Liver (tissue), 9 donors: ENCODE results near the gene ECD. TPM values are rescaled to one million over a fixed set of nuclear protein-coding genes. Genes with fewer than 3 reads are reported as not detected.

Source experiments
- DNase-seq: peaks from one replicate; pipeline ENCODE4 v3.0.0-alpha.2; 2017; ENCODE audit warnings: low spot score
- H3K27ac ChIP-seq, 2 donors: one replicate each; pipeline ENCODE4 v1.7.0; 2013; ENCODE audit warnings: inconsistent platforms in 2 of 2, low read length in 2 of 2, control low read depth in 1 of 2, low read depth in 1 of 2, mild to moderate bottlenecking in 1 of 2
- H3K27me3 ChIP-seq, 4 donors: one replicate each; pipeline versions ENCODE4 v1.6.1 to v1.7.0; 2013; ENCODE audit warnings: low read length in 3 of 4, inconsistent platforms in 1 of 4, mild to moderate bottlenecking in 1 of 4, moderate library complexity in 1 of 4; ENCODE audit not compliant: control insufficient read depth in 4 of 4, insufficient read depth in 4 of 4
- H3K36me3 ChIP-seq, 4 donors: one replicate each; pipeline versions ENCODE4 v1.6.1 to v1.7.0; 2013; ENCODE audit warnings: low read length in 3 of 4, mild to moderate bottlenecking in 3 of 4, low read depth in 1 of 4, moderate library complexity in 1 of 4; ENCODE audit not compliant: control insufficient read depth in 4 of 4, insufficient read depth in 3 of 4
- H3K4me1 ChIP-seq, 4 donors: one replicate each; pipeline versions ENCODE4 v1.6.1 to v1.7.0; 2013; ENCODE audit warnings: low read length in 3 of 4, mild to moderate bottlenecking in 3 of 4, moderate library complexity in 1 of 4; ENCODE audit not compliant: control insufficient read depth in 4 of 4, insufficient read depth in 4 of 4
- H3K4me3 ChIP-seq, 3 donors: one replicate each; pipeline versions ENCODE4 v1.6.1 to v1.7.0; 2013; ENCODE audit warnings: low read length in 3 of 3, control low read depth in 1 of 3, low read depth in 1 of 3, mild to moderate bottlenecking in 1 of 3
- H3K9ac ChIP-seq, 2 donors: one replicate each; pipeline ENCODE4 v1.7.0; 2013; ENCODE audit warnings: low read length in 2 of 2, mild to moderate bottlenecking in 2 of 2, moderate library complexity in 2 of 2, control low read depth in 1 of 2, low read depth in 1 of 2
- H3K9me3 ChIP-seq, 4 donors: one replicate each; pipeline versions ENCODE4 v1.6.1 to v1.7.0; 2013; ENCODE audit warnings: low read length in 3 of 4; ENCODE audit not compliant: control insufficient read depth in 4 of 4
- EGR1 ChIP-seq, 2 donors: IDR thresholded peaks; 2 replicates each; pipeline ENCODE4 v1.6.1; 2016 to 2018; ENCODE audit warnings: antibody characterized with exemption in 2 of 2, low read depth in 2 of 2
- FOXA1 ChIP-seq: IDR thresholded peaks from 2 replicates; pipeline ENCODE4 v1.6.1; 2016; ENCODE audit warnings: antibody characterized with exemption
- FOXA2 ChIP-seq: IDR thresholded peaks from 2 replicates; pipeline ENCODE4 v1.6.1; 2016; ENCODE audit warnings: antibody characterized with exemption
- HNF4A ChIP-seq, 2 donors: conservative IDR thresholded peaks; 2 replicates each; pipeline ENCODE4 v1.6.1; 2016; ENCODE audit warnings: antibody characterized with exemption in 2 of 2, mild to moderate bottlenecking in 2 of 2
- JUND ChIP-seq, 2 donors: IDR thresholded peaks; 2 replicates each; pipeline ENCODE4 v1.6.1; 2016; ENCODE audit warnings: antibody characterized with exemption in 2 of 2
- RAD21 ChIP-seq, 2 donors: IDR thresholded peaks; 2 replicates each; pipeline ENCODE4 v1.6.1; 2016; ENCODE audit warnings: antibody characterized with exemption in 2 of 2, mild to moderate bottlenecking in 2 of 2
- RXRA ChIP-seq, 2 donors: IDR thresholded peaks; 2 replicates each; pipeline ENCODE4 v1.6.1; 2017 to 2018; ENCODE audit warnings: antibody characterized with exemption in 2 of 2, mild to moderate bottlenecking in 1 of 2
- TAF1 ChIP-seq: conservative IDR thresholded peaks from 2 replicates; pipeline ENCODE4 v1.6.1; 2016; ENCODE audit warnings: antibody characterized with exemption, mild to moderate bottlenecking
- YY1 ChIP-seq: IDR thresholded peaks from 2 replicates; pipeline ENCODE4 v1.6.1; 2016; ENCODE audit warnings: antibody characterized with exemption, mild to moderate bottlenecking
- WGBS: extraction: QIAGEN DNeasy Blood & Tissue Kit; methylation state at CpG from one replicate; pipeline ENCODE4 v1.1.7; 2013; 5-methylcytosine and 5-hydroxymethylcytosine counted together
- polyA plus RNA-seq, 2 donors: library from polyadenylated mRNA; stranded (reverse) in 1 of 2; unstranded in 1 of 2; fragments of 200-250 nt in 1 of 2; fragments of >200 nt in 1 of 2; fragmentation: Nextera tagmentation in 1 of 2; extraction: Ambion mirVana in 1 of 2; gene quantifications; one replicate each; pipeline versions ENCODE4 v1.2.1 to v1.2.3, GENCODE V29; 2013 to 2015
- total RNA-seq, 2 donors: library from RNA; depleted of rRNA; stranded (reverse); fragments of >200 nt; gene quantifications; one replicate each; pipeline ENCODE4 v1.2.3, GENCODE V29; 2014
- TF ChIP-seq, protein P1 (sequence below): IDR thresholded peaks from 2 replicates; pipeline ENCODE4 v1.6.1; 2016; ENCODE audit warnings: antibody characterized with exemption, mild to moderate bottlenecking
- TF ChIP-seq, protein P2 (sequence below): IDR thresholded peaks from 2 replicates; pipeline ENCODE4 v1.6.1; 2016; ENCODE audit warnings: antibody characterized with exemption
- TF ChIP-seq, protein P3 (sequence below): fragments of 150-350 bp; IDR thresholded peaks from 2 replicates; pipeline ENCODE4 v1.5.1; 2017; ENCODE audit warnings: improper control_type of control experiment, low read depth, low read length; ENCODE audit not compliant: missing input control
- donor health status: healthy.
- donor health status: healthy.
- donor health status: healthy.
- donor health status: healthy.
- donor health status: healthy.

The ECD gene
- total and polyA plus RNA-seq, 4 donors = 7.1 to 16.2 (median 12.0) TPM

DNA sequence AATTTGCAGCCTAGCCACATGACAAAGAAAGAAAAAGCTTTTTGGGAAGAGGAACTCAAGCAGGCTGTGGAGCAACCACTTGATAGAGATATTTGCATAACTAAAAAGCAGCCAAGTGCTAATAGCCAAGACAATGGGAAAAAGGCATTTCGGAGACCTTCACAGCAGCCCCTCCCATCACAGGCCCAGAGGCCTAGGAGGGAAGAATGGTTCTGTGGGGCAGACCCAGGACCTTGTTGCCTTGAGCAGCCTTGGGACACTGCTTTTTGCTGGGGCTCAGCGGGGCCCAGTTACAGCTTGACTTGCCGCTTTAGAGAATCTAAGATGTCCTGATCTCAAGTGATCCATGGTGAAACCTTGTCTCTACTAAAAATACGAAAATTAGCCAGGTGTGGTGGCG, 38.6 kb upstream of the ECD start (continued):
- TF ChIP-seq, protein P1, sequence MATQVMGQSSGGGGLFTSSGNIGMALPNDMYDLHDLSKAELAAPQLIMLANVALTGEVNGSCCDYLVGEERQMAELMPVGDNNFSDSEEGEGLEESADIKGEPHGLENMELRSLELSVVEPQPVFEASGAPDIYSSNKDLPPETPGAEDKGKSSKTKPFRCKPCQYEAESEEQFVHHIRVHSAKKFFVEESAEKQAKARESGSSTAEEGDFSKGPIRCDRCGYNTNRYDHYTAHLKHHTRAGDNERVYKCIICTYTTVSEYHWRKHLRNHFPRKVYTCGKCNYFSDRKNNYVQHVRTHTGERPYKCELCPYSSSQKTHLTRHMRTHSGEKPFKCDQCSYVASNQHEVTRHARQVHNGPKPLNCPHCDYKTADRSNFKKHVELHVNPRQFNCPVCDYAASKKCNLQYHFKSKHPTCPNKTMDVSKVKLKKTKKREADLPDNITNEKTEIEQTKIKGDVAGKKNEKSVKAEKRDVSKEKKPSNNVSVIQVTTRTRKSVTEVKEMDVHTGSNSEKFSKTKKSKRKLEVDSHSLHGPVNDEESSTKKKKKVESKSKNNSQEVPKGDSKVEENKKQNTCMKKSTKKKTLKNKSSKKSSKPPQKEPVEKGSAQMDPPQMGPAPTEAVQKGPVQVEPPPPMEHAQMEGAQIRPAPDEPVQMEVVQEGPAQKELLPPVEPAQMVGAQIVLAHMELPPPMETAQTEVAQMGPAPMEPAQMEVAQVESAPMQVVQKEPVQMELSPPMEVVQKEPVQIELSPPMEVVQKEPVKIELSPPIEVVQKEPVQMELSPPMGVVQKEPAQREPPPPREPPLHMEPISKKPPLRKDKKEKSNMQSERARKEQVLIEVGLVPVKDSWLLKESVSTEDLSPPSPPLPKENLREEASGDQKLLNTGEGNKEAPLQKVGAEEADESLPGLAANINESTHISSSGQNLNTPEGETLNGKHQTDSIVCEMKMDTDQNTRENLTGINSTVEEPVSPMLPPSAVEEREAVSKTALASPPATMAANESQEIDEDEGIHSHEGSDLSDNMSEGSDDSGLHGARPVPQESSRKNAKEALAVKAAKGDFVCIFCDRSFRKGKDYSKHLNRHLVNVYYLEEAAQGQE = no peak
- TF ChIP-seq, protein P2, sequence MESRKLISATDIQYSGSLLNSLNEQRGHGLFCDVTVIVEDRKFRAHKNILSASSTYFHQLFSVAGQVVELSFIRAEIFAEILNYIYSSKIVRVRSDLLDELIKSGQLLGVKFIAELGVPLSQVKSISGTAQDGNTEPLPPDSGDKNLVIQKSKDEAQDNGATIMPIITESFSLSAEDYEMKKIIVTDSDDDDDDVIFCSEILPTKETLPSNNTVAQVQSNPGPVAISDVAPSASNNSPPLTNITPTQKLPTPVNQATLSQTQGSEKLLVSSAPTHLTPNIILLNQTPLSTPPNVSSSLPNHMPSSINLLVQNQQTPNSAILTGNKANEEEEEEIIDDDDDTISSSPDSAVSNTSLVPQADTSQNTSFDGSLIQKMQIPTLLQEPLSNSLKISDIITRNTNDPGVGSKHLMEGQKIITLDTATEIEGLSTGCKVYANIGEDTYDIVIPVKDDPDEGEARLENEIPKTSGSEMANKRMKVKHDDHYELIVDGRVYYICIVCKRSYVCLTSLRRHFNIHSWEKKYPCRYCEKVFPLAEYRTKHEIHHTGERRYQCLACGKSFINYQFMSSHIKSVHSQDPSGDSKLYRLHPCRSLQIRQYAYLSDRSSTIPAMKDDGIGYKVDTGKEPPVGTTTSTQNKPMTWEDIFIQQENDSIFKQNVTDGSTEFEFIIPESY = no peak

DNA sequence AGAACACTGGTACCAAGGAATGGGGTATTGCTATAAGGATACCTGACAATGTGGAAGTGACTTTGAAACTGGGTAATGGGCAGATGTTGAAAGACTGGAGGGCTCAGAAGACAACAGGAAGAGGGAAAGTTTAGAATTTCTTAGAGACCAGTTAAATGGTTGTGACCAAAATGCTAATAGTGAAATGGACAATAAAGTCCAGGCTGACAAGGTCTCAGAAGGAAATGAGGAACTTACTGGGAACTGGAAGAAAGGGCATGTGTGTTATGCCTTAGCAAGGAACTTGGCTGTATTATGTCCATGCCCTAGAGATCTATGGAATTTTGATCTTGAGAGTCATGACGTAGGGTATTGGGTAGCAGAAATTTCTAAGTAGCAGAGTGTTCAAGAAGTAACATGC, 38.1 kb upstream of the ECD start:
- no peak overlapping the region for H3K9ac ChIP-seq
- no peak overlapping the region for H3K4me3 ChIP-seq
- TF ChIP-seq TAF1 (no peak), EGR1 (IDR thresholded peaks at IDR 0.05; ENCODE audit: low read depth in 2 of 2) (no peak), JUND (IDR thresholded peaks at IDR 0.05) (no peak), RXRA (IDR thresholded peaks at IDR 0.05) (no peak), RAD21 (IDR thresholded peaks at IDR 0.05) (no peak), FOXA1 (no peak), HNF4A (conservative IDR thresholded peaks at IDR 0.05) (no peak), FOXA2 (no peak)
- TF ChIP-seq, protein P1 = no peak
- no peaks in the 10 kb centered on the region for H3K27me3 ChIP-seq
- WGBS = 97% methylated on average over 1 of the region's 1 CpG
- DNase-seq = no peak
- peaks cover 0 to 4% (median 3%) of the 10 kb centered on the region in 4 donors for H3K4me1 ChIP-seq
- no peak overlapping the region for H3K27ac ChIP-seq
- peaks cover 0 to 8% (median 1%) of the 10 kb centered on the region in 4 donors for H3K36me3 ChIP-seq
- no peaks in the 10 kb centered on the region for H3K9me3 ChIP-seq

DNA sequence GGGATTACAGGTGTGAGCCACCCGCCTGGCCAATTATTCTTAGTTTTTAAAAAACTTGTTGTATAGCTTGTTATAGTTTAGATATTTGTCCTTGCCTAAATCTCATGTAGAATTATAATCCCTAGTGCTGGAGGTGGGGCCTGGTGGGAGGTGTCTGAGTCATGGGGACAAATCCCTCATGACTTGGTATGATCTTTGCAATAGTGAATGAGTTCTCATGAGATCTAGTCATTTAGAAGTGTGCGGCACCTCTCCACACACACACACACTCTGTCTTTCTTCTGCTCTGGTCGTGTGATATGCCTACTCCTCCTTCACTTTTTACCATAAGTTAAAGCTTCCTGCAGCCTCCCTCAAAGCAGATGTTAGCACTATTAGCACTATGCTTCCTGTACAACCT, 37.3 kb upstream of the ECD start:
- Histone ChIP-seq H3K27me3 (no peaks in the 10 kb centered on the region), H3K27ac (no peak overlapping the region), H3K9ac (no peak overlapping the region), H3K36me3 (peaks cover 0 to 8% (median 1%) of the 10 kb centered on the region in 4 donors), H3K9me3 (no peaks in the 10 kb centered on the region), H3K4me1 (no peaks in the 10 kb centered on the region), H3K4me3 (no peak overlapping the region)
- no peak for DNase-seq
- 94% methylated on average over 3 of the region's 3 CpGs for WGBS
- TF ChIP-seq EGR1 (IDR thresholded peaks at IDR 0.05; ENCODE audit: low read depth in 2 of 2) (no peak), RXRA (IDR thresholded peaks at IDR 0.05) (no peak), YY1 (no peak), HNF4A (conservative IDR thresholded peaks at IDR 0.05) (no peak), RAD21 (IDR thresholded peaks at IDR 0.05) (no peak)
- TF ChIP-seq, protein P3, sequence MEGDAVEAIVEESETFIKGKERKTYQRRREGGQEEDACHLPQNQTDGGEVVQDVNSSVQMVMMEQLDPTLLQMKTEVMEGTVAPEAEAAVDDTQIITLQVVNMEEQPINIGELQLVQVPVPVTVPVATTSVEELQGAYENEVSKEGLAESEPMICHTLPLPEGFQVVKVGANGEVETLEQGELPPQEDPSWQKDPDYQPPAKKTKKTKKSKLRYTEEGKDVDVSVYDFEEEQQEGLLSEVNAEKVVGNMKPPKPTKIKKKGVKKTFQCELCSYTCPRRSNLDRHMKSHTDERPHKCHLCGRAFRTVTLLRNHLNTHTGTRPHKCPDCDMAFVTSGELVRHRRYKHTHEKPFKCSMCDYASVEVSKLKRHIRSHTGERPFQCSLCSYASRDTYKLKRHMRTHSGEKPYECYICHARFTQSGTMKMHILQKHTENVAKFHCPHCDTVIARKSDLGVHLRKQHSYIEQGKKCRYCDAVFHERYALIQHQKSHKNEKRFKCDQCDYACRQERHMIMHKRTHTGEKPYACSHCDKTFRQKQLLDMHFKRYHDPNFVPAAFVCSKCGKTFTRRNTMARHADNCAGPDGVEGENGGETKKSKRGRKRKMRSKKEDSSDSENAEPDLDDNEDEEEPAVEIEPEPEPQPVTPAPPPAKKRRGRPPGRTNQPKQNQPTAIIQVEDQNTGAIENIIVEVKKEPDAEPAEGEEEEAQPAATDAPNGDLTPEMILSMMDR = no peak
